Upper lobe of left lung (tissue), 4 donors: ENCODE data around the gene MCMBP.

ENCODE experiments used
- CTCF ChIP-seq, 6 experiments: fragments of 450-650 bp in 4 of 6; fragments of 200-600 bp in 2 of 6; sonication (generic) in 2 of 6; IDR thresholded peaks; one replicate each; pipeline ENCODE4 v1.5.1; 2016 to 2019; ENCODE audit warnings: antibody characterized with exemption in 6 of 6
- POLR2AphosphoS5 ChIP-seq, 2 donors: sonication (generic); formaldehyde crosslinking; IDR thresholded peaks; one replicate each; pipeline ENCODE4 v1.5.1; 2017; ENCODE audit warnings: antibody characterized with exemption in 2 of 2

DNA sequence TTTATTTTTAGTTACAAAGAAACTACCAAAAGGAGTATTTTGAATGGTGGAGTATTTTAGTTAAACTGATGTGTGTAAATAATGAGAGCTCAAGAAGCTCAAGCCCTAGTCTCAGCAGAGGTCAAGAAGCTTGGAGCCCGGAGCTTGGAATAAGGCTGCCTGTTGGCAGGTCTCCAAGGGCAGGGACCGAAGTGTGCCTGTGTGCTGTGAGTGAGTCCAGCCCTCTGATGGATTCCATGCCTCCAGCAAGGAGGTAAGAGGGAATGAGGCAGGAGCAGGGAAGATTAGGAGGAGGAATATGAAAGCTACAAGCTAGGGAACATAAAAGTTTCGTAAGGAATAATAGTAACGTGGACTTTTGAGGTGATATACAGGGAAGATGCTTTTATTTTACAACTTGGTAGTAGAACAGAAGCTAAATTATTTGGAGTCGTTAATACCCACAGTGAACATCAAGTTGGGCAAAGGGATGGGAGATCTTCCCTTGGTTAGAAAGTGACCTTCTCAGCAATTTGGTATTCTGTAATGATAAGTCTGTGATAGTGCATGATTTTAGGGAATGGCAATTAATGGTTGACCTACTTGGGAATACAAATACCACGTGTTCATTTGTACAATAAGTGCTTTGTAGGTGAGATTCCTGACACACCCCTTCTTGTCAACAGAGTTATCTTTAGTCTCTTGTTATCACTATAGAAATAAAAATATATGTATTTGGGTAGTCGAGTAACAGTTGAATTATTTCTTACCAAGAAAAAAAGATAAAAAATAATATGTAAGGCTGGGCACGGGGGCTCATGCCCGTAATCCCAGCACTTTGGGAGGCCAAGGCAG, 24.5 kb upstream of the MCMBP start:
- TF ChIP-seq CTCF (IDR thresholded peaks at IDR 0.05) (no peak), POLR2AphosphoS5 (IDR thresholded peaks at IDR 0.05) (no peak)
